ENCODE measurements around the gene MTHFR. TPM values are rescaled to one million over a fixed set of nuclear protein-coding genes. Genes with fewer than 3 reads are reported as not detected.
A peak's percentile ranks its signal among the peaks of the same experiment; 100 is the strongest.

MTHFR gene
- total RNA-seq, 1 donor from 2014 or later, result 45.4 TPM

GRCh38 chr1:11802973-11803885 is 2.5 kb downstream of the MTHFR start:
- H3K27me3 ChIP-seq, result no peaks in the 10 kb centered on the region
- peak overlapping the region; percentile 94 for H3K4me3 ChIP-seq
- intact Hi-C loops (cut with DNase I), result no loop called here
- H3K36me3 ChIP-seq, result peaks cover 32% of the 10 kb centered on the region
- ATAC-seq (peak; percentile 69), DNase-seq (peak; percentile 94)
- peak overlapping the region; percentile 98 for H3K27ac ChIP-seq
- no peak for TF ChIP-seq CTCF (IDR thresholded peaks at IDR 0.05)
- no peaks in the 10 kb centered on the region for H3K9me3 ChIP-seq
- peaks cover 49% of the 10 kb centered on the region for H3K4me1 ChIP-seq

DNA sequence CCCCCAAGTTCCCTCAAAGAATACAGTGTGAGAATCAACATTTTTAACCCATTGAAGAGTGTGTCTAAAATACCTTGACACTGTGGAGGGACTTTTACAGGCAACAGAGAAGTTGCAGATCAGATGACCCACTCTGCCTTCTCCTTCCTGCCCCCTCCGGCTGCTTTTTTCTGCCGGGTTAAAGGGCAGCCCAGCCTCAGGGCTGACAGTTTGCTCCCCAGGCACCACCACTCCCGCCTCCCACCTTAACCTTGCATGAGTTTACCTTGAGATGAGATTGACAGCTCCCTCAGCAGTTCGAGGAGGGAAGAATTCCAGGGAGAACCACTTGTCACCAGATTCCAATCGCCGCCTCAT is 3.2 kb downstream of the MTHFR start:
- H3K9me3 ChIP-seq, result no peaks in the 10 kb centered on the region
- peaks cover 50% of the 10 kb centered on the region for H3K4me1 ChIP-seq
- no peak for TF ChIP-seq CTCF (IDR thresholded peaks at IDR 0.05)
- ATAC-seq (no peak), DNase-seq (peak; percentile 65)
- peak overlapping the region; percentile 94 for H3K4me3 ChIP-seq
- intact Hi-C loops (cut with DNase I), result no loop called here
- H3K36me3 ChIP-seq, result peaks cover 39% of the 10 kb centered on the region
- peak overlapping the region; percentile 69 for H3K27ac ChIP-seq
- H3K27me3 ChIP-seq, result no peaks in the 10 kb centered on the region

DNA sequence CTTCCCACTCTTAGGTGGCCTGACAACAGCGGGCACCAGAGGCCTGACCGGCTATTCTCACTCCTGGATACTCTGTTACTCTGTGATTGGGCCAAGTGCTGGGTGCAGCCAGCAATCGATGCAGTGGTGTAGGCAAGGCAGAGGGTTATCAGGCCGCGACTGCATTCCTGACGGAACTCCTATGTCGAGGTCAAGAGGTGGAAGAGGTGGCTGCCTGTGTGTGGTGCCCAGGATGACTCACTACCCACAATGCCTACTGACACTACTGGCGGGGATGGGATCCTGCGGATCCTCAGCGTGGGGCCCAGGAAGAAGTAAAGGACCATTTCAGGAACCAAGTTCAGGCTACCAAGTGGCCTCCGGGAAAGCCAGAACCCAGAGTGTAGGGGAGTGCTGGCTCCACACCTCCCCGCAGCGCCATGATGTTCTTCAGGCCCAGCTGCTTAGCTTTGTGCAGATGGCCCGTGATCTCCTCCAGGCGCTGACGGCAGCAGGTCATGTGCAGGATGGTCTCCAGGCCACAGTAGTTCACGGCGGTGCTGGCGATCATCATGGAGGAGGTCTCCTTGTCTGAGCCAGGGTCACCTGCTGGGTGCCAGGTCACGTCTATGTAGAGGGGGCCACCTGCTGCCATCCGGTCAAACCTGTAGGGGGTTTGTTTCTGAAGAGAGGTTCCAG is 4.9 kb downstream of the MTHFR start:
- no peak for TF ChIP-seq CTCF (IDR thresholded peaks at IDR 0.05)
- Histone ChIP-seq H3K4me1 (peaks cover 53% of the 10 kb centered on the region), H3K36me3 (peaks cover 47% of the 10 kb centered on the region), H3K27me3 (no peaks in the 10 kb centered on the region), H3K4me3 (no peak overlapping the region), H3K9me3 (no peaks in the 10 kb centered on the region), H3K27ac (no peak overlapping the region)
- ATAC-seq (no peak), DNase-seq (peak; percentile 59)
- intact Hi-C loops (cut with DNase I), result no loop called here

GRCh38 chr1:11800391-11800755 is 5.4 kb downstream of the MTHFR start:
- Histone ChIP-seq H3K36me3 (peaks cover 52% of the 10 kb centered on the region), H3K9me3 (no peaks in the 10 kb centered on the region), H3K27me3 (no peaks in the 10 kb centered on the region), H3K27ac (no peak overlapping the region), H3K4me3 (no peak overlapping the region), H3K4me1 (peaks cover 53% of the 10 kb centered on the region)
- peak; percentile 38 for DNase-seq
- ATAC-seq, result no peak
- TF ChIP-seq CTCF (IDR thresholded peaks at IDR 0.05), result no peak
- intact Hi-C loops (cut with DNase I), result no loop called here

DNA sequence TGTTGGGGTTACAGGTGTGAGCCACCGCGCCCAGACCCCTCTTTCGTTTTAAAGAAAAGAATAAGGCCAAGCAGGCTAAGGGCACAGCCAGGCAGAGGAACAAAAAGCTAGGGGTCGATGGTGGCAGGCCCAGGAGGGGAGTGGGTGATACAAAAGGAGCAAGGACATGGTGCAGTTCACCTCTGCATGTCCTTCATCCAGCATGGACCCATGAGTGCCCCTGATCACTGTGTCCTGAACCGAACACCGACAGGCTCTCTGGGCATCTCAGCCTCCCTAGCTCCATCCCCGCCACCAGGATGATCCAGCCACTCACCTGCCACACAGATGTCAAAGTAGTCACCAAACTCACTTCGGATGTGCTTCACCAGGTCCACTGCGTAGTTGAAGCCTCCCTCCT is 5.9 kb downstream of the MTHFR start:
- intact Hi-C loops (cut with DNase I), result no loop called here
- H3K4me3 ChIP-seq, result no peak overlapping the region
- H3K27ac ChIP-seq, result no peak overlapping the region
- peak; percentile 40 for DNase-seq
- H3K9me3 ChIP-seq, result no peaks in the 10 kb centered on the region
- H3K27me3 ChIP-seq, result no peaks in the 10 kb centered on the region
- TF ChIP-seq CTCF (IDR thresholded peaks at IDR 0.05), result no peak
- ATAC-seq, result no peak
- peaks cover 51% of the 10 kb centered on the region for H3K4me1 ChIP-seq
- peaks cover 57% of the 10 kb centered on the region for H3K36me3 ChIP-seq
